Retina (tissue), 1 donor: ENCODE results near the gene EPB41L4B.
A peak's percentile ranks its signal among the peaks of the same experiment; 100 is the strongest.

Source experiments
- DNase-seq: peaks from one replicate; pipeline ENCODE4 v3.0.0-alpha.2; 2016

Gene EPB41L4B

DNA sequence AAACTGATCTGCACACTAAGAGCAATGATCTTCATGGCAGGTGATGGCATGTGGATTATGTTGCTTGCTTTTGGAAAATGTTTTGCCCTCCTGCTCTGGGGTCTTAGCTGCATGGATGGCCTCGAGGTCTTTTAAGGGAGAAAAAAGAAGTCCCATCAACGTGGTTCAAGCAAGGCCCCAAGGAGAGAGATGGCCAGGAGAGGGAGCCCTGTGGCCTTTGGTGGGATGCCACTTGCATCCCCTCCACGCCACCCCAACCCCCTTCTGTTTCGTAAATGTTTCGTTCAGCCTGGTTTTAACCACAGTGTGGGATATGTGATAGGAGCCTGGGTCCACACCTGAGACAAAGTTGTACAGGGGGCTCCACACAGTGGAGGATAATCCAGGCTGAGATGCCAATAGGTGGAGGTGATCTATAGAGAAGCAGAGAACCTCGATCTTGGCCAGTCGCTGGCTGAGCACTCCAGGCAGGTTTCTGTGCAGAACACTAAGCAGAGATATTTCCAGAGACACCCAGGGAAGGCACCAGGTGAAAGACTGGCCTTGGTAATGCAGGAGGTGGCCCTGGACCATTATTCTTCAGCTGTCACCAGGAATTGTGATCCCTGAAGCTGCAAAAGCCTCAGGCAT lies 128.0 kb downstream of the EPB41L4B start:
- peak; percentile 39 for DNase-seq

- no peak for DNase-seq
Observed at GRCh38 chr9:109191746-109192145, 129.1 kb downstream of the EPB41L4B start.

GRCh38 chr9:109190151-109190550 lies 130.7 kb downstream of the EPB41L4B start:
- no peak for DNase-seq

DNA sequence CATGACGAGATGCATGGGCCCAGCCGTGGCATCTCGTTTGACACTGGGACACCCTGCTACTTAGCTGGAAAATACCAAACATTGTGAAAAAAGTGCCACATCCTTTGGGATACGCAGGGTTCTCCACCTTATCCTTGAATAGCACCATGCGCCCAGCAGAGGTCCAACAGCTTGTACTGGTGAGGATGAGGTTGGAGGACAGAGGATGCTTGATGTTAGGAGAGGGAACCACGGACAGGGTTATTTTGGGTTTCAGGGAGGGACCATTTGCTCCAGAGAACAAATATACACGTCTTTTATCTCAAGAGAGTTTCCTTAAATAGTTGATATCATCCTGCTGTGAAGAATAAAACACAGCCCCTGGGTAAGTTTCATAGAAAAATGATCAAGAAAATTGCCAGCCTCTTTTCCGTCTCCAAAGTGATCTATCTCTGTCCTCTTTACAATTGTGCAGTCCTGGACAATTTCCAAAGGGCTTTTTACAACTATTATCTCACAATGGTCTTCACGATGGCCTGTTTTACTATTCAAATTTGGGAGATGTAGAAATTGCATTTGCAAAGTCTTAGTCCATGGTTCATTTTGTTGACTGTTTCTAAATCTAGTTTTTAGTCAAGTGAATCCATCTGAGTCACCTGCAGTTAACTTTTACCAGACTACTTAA lies 133.9 kb downstream of the EPB41L4B start:
- no peak for DNase-seq

GRCh38 chr9:109182940-109183798 lies 137.7 kb downstream of the EPB41L4B start:
- DNase-seq = peak; percentile 40

DNA sequence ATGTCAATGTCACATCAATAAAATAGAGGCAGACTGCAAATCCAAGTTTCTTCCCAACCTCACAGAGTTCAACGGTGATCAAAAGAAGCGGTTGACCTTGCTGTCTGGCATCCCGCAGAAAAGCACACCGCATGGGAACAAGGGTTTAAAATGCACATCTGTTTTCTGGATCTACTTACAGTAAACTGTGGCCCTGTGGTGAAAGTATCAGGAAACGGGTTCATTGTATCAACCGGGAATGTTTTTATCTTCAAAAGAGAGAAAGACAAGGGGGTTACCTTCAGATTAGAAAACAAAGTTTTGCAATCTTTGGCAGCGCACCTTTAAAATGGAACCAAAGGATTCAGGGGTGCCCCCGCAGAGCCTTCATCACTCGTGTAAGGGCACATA lies 138.3 kb downstream of the EPB41L4B start:
- DNase-seq = no peak

DNA sequence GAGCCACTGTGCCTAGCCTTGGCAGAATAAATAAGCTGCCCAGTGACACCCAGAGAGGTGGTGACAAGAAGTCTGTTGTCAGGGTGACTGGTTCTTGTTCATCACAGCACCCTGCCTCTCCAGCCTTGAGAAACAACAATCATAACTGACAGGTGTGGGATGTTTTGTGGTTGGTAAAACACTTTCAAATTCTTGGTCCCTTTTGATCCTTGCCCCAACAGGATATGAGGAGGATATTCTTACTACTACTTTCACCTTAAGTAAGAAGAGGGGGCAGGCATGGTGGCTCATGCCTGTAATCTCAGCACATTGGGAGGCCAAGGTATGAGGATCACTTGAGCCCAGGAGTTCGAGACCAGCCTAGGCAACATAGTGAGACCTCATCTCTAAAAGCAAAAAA lies 139.6 kb downstream of the EPB41L4B start:
- no peak for DNase-seq

DNA sequence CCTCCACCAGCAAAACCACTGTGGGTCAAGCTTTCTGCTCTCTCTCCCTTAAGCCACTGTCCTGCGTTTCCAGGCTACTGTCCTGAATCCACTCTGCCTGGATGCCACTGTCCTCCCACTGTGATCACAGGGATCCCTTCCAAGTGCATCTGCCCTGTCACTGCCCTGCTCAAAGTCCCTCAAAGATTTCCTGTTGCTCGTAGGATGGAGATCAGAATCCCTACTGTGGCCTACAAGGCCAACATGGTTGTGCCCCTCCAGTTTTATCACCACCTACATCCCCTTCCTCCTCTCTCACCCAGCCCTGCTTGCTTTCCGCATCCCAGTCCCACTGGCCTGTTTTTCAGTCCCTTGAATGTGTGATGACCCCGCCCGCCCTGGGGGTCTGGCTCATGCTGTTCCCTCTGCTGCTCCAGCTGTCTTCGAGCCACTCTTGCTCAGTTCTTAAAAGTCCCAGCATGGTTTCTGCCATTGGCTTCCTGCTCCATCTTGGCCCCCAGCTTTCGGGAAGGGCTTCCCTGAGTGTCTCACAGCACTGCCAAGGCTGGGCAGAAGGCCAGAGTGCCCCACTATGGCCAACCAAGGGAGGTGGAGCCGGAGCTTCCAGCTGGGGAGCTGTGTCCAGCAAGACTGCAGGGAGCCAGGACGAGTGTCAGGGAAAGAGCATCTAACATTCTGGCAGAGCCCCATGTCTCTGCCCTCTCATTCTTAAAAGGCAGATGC lies 140.9 kb downstream of the EPB41L4B start:
- no peak for DNase-seq

DNA sequence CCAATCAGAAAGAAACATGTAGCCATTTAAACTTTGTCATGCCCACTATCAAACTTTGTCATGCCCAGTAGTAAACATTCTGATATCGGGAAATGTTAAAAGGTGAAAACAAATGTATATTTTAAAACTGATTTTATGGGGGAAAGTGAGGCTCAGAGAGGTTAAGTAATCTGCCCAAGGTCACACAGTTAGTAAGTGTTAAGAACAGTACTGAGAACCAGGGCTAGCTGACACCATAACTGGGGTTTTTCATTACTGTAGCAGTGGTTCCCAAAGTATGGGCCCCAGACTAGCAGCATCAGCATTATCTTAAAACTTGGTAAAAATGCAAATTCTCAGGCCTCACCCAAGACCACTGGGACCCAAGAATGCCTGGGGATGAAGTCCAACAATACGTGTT lies 143.9 kb downstream of the EPB41L4B start:
- DNase-seq = no peak

DNA sequence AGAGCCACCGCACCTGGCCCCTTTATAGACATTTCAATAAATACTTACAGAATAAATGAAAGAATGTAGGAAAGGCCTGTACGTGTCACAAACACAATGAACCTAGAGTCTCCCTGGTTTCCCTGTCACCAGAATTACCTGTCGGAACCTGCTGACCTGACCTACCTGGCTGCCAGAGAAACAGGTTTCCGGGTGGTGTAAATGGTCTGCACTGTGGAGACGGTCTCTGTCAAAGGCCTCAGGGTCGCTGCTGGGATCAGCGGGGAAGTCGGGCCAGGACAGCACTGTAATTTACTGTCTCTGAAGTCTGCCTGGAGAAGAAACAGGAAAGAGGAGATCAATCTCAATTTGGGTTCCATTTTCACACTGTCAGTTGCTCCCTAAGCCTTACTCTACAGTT lies 144.5 kb downstream of the EPB41L4B start:
- DNase-seq = no peak

- DNase-seq = no peak
Observed at GRCh38 chr9:109172935-109173334, 147.9 kb downstream of the EPB41L4B start.

- DNase-seq = no peak
Observed at GRCh38 chr9:109171926-109172325, 148.9 kb downstream of the EPB41L4B start.

GRCh38 chr9:109168170-109168569 lies 152.7 kb downstream of the EPB41L4B start:
- DNase-seq = no peak

DNA sequence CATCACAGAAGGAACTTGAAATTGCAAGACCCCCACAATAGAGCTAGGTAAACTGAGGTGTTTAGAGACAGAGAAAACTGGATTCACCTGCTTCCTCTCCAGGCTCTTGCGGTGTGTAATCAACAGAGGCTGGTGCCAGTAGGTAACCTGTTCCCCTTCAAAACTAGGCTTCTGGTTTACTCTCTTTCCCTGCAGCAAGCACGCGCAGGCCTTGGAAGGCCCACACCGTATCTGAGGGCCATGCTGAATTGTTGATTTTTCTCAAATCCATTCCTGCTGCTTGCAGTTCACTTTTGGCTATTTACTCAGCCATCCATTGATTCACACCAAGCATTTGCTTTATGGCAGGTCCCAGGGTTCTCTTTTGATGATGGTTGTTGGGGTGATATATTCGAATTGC lies 153.1 kb downstream of the EPB41L4B start:
- DNase-seq = no peak

DNA sequence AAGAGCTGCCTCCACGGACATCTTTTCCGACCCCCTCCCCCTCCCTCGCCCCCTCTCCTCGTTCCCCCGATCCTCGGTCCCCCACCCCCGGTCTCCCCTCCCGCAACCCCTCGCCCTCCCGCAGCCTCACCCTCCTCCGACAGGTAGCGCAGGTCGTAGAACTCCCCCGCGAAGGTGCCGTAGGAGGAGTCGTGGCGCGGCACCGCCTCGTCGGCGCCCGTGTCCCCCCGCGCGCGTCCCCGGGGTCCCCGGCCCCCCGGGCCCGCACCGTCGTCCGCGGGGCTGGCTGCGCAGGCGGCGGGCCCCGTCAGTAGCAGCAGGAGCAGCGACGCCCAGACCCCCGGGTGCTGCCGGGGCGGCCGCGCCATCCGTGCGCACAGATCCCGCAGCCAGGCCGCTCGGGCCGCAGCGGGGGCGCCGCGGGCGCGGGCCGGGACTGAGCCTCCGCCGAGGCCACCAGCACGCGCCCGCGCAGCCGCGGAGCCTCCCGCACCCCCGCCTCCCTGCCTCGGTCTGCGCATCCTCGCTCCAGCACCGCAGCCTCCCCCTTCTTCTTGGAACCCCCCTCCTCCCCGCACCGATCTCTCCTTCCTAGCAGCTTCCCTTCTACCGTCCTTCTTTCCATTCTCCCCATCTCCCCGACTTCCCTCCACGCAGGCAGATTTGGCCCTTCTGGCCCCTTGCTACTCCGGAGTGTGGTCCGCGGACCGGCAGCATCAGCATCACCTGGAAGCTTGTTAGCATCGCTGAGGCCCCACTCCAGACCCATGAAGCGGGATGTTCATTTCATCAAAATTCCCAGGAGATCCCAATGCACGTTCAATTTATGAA lies 153.9 kb downstream of the EPB41L4B start, which contains the start of gene FRRS1L:
TSS of gene FRRS1L (minus strand) at position 479 of the 831 bp plus-strand sequence. CDS start at position 368, 111 bp downstream.
- DNase-seq = peak; percentile 65

GRCh38 chr9:109166171-109166770 lies 154.6 kb downstream of the EPB41L4B start:
- DNase-seq = peak; percentile 73

DNA sequence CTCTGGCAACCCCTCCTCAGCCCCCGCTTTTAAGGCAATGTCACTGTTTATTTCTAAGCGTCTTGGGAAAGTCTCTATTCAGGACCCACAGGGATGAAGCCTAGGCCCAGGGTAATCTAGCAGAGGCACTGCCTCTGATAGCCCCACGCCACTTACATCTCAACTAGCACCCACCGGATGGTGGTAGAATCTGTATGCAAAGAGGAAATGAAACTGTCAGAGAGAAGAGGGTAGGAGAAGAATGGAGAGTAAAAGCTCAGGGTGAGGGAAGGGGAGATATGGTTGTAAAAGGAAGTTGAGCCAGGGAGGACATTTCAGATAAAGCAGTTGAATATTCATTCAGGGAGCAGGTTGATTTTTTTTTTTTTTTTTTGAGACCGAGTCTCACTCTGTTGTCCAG lies 156.8 kb downstream of the EPB41L4B start:
- no peak for DNase-seq

- no peak for DNase-seq
Observed at GRCh38 chr9:109163194-109163593, 157.7 kb downstream of the EPB41L4B start.

- DNase-seq = no peak
Observed at GRCh38 chr9:109162677-109163076, 158.2 kb downstream of the EPB41L4B start.

GRCh38 chr9:109161471-109161870 lies 159.4 kb downstream of the EPB41L4B start:
- no peak for DNase-seq

- DNase-seq = no peak
Observed at GRCh38 chr9:109159583-109159982, 161.3 kb downstream of the EPB41L4B start.

- no peak for DNase-seq
Observed at GRCh38 chr9:109158651-109159050, 162.2 kb downstream of the EPB41L4B start.
